GM20000 (cell line): ENCODE measurements around the gene MICAL3.
"Not testable (repeated sequence)": the region's sequence is repeated elsewhere in the genome, so short reads cannot be mapped to it uniquely, and the experiment has no call there.

Experiments used
- DNase-seq: peaks from one replicate; pipeline ENCODE4 v3.0.0; 2012; ENCODE audit warnings: low spot score
- CTCF ChIP-seq: IDR thresholded peaks from 2 replicates; pipeline ENCODE4 v1.5.1; 2012; ENCODE audit warnings: mild to moderate bottlenecking, control low read depth; ENCODE audit errors: extremely low read depth, missing control alignments

Gene MICAL3

GRCh38 chr22:18022876-18023275, 1.5 kb downstream of the MICAL3 start:
- DNase-seq = no peak
- no peak for TF ChIP-seq CTCF

- no peak for TF ChIP-seq CTCF
- no peak for DNase-seq
Measured at GRCh38 chr22:18021431-18021830, 2.9 kb downstream of the MICAL3 start.

GRCh38 chr22:18020743-18021142, 3.6 kb downstream of the MICAL3 start:
- DNase-seq = not testable (repeated sequence)

GRCh38 chr22:18013947-18014346, 10.4 kb downstream of the MICAL3 start:
- no peak for DNase-seq
- TF ChIP-seq CTCF = no peak

- TF ChIP-seq CTCF = no peak
- no peak for DNase-seq
Measured at GRCh38 chr22:18013436-18013835, 10.9 kb downstream of the MICAL3 start.

- TF ChIP-seq CTCF = no peak
- DNase-seq = no peak
Measured at GRCh38 chr22:18012531-18012930, 11.8 kb downstream of the MICAL3 start.

- DNase-seq = no peak
- no peak for TF ChIP-seq CTCF
Measured at GRCh38 chr22:18010266-18010665, 14.1 kb downstream of the MICAL3 start.

- TF ChIP-seq CTCF = no peak
- DNase-seq = no peak
Measured at GRCh38 chr22:18008136-18008535, 16.2 kb downstream of the MICAL3 start.
